ENCODE data around the gene NPW.

The NPW gene

DNA sequence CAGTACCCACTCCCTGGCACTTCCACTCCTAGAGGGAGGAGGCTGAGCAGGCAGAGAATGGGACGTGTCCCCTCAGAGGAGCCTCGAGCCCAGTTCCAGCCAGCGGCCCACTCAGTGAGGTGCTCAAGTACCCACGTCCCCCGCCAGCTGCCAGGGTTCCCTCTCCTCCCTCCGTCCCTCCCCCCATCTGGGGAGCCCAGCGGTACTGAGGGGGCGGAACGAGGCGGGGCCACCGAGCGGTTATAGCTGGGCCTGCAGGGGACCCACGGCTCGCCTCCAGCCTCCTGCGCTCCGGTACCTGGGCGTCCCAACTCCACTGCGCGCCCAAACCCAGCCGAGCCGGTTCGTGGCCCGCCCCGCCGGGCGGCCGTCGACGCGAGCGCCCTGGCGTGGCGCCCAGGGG, at the start of gene NPW:
NPW (plus strand) TSS at position 268 of the 403 bp plus-strand sequence.
- no peak for DNase-seq

DNA sequence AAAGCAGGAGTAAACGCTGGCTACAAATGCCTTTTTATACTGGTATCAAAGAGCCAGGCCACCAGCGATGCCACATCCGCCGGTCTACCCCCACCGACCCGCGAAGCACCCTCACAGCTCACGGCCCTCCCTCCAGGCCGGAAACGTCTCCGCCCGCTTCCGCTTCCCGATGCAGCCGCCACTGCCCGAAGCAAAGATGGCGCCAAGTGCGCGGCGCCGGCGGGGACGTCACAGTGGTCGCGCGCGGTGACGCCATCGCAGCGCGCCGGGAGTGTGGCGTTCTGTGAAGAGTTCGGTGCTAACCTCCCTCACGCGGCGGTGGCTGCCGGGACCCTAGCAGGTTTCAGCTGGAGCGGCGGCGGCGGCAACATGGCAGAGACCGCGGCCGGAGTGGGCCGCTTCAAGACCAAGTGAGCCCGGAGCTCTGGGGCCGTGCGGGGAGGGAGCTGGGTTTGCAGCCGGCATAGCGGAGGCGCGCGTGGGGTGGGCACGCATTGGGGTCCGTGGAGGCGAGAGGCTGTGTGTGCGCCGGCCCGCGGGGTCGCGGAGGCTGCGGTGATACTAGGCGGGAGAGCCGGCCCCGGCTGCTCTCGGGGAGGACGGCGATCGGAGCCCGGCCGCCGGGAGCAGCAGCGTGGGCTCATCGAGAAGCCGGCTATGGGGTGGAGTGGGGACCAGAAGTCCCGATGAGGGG, 47.6 kb upstream of the NPW start, which contains the start of gene TBL3:
TBL3 (plus strand) TSS at position 258 of the 694 bp plus-strand sequence; CDS start at position 370, 112 bp downstream.
- DNase-seq: peak; percentile 80

DNA sequence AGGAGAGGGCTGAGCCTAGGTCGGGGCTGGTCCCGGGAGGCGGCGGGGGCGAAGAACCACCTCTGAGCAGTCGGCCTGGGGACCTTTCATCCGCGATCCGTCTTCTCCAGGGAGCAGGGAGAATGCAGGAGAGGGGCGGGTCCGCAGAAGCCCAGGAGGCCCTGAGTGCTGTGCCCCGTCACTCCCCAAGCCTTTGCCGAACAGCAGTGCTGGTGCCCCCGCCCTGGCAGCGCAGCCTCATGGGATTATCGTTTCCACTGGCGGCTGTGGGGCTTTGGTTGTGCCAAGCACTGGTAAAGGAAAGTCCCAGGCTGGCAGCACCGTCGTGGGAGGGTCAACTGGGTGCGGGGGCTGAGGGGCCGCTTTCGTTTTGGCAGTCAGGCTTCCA, 47.1 kb upstream of the NPW start:
- no peak for DNase-seq

DNA sequence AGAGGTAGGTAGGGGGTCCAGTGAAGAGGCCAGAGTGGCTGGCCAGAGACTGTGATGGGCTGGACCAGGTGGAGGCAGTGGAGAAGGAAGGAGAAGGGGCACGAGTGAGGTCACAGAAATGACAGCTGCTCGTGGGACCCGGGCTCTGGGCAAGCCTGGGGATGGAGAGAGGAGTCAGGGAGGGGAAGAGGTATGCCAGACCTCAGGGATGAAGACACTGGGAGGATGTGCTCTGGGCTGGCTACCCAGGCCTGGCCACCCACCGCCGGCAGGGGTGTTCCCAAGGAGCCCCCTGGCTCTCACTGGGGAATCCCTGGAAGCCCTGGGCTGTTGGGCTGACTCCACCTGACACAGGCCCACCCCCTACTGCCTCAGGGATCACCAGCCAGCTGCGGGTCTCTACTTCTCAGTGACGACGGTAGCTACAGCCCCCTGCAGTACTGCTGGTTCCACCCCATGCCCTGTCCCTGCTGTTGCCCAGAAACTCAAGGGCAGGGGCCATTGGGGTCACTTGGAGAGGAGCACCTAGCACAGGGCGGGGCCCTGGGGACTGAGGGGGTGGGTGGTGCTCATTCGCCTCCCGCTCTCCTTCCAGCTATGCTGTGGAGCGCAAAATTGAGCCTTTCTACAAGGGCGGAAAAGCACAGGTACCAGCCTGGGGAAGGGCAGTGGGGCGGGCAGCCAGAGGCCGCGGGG, 46.0 kb upstream of the NPW start:
- no peak for DNase-seq

DNA sequence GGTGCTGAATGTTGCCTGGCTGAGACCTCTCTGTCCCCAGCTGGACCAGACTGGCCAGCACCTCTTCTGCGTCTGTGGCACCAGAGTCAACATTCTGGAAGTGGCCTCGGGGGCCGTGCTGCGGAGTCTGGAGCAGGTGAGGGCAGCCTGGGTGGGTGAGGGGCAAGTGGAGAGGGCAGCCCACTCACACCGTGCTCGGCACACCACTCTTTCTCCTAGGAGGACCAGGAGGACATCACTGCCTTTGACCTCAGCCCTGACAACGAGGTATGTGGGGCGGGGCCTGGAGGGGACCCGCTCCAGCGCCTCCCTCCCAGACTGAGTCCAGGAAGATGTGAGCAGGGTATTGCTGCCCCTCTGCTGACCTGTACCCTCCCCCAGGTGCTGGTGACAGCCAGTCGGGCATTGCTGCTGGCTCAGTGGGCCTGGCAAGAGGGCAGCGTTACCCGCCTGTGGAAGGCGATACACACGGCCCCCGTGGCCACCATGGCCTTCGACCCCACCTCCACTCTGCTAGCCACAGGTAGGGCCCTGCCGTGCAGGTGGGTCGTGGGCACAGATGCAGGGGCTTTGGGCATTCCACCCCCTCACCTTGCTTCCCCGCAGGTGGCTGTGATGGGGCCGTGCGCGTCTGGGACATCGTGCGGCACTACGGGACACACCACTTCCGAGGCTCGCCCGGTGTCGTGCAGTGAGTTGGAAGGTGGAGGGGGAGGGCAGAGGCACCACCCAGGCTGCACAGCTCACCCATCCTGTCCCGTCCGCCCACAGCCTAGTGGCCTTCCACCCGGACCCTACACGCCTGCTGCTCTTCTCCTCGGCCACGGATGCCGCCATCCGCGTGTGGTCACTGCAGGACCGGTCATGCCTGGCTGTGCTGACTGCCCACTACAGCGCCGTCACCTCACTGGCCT, 45.2 kb upstream of the NPW start:
- DNase-seq: no peak

DNA sequence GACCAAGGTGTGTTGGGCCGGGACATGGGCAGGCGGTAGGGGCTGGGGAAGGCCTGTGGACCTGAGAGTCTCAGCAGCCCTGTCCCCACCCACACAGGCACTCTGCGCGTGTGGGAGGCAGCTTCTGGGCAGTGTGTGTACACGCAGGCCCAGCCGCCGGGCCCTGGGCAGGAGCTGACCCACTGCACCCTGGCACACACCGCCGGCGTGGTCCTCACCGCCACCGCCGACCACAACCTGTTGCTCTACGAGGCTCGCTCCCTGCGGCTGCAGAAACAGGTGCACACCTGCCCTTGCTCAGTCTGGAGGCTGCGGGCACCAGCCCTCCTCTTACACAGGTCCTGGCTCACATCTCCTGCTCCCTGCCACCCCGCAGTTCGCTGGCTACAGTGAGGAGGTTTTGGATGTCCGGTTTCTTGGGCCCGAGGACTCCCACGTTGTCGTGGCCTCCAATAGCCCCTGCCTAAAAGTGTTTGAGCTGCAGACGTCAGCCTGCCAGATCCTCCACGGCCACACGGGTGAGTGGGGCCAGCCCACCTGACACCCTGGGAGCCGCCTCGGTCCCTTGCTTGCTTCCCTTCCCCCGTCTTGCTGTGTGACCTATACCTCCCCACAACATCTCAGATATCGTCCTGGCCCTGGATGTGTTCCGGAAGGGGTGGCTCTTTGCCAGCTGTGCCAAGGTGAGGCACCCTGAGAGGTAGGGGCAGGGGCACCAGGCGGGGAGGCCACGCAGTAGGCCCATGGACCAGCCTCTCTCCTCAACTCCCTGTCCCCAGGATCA, 44.0 kb upstream of the NPW start:
- DNase-seq: no peak

DNA sequence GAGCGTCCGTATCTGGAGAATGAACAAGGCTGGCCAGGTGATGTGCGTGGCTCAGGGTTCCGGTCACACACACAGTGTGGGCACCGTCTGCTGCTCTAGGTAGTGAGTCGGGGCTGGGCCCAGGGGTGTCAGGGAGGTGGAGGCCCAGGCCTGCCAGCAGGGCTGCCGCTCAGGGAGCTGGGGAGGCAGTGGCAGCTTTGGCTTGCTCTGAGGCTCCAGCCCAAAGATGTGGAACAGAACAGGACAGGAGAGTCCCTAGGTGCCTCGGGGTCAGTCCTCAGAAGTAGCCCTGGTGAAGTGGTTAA, 43.4 kb upstream of the NPW start:
- no peak for DNase-seq

DNA sequence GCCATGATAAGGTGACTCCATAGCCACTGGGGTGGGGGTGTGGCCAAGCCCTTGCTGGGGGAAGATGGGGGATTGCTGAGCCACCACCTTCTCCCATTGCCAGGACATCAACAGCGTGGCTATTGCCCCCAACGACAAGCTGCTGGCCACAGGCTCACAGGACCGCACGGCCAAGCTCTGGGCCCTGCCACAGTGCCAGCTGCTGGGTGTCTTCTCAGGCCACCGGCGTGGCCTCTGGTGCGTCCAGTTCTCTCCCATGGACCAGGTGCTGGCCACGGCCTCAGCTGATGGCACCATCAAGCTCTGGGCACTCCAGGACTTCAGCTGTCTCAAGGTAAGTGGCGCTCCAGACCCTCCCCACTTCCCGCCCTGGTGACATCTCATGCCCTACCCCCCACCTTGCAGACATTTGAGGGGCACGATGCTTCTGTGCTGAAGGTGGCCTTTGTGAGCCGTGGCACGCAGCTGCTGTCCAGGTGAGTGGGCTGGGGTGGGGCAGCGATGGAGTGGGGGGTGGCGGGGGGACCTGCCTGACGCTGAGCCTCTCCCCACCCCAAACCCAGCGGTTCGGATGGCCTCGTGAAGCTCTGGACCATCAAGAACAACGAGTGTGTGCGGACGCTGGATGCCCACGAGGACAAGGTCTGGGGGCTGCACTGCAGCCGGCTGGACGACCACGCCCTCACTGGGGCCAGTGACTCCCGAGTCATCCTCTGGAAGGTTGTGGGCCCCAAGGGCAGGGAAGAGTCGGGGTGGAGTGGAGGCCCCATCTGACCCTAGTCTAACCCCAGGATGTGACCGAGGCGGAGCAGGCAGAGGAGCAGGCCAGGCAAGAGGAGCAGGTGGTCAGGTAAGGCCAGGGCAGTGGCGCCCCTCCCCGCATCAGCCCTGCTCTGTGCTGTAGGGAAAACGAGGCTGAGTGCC, 42.4 kb upstream of the NPW start:
- DNase-seq: no peak

DNA sequence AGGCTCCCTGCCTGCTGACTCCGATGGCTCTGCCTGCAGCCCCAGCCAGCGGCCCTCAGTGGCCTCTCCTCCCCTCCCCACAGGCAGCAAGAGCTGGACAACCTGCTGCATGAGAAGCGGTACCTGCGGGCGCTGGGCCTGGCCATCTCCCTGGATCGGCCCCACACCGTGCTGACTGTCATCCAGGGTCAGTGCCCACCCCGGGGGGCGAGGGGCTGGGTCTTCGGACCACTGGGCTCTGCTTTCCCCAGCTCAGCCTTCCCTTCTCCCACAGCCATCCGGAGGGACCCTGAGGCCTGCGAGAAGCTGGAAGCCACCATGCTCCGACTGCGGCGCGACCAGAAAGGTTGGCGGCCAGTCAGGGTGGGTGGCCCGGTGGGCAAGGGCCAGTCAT, 41.7 kb upstream of the NPW start:
- no peak for DNase-seq

DNA sequence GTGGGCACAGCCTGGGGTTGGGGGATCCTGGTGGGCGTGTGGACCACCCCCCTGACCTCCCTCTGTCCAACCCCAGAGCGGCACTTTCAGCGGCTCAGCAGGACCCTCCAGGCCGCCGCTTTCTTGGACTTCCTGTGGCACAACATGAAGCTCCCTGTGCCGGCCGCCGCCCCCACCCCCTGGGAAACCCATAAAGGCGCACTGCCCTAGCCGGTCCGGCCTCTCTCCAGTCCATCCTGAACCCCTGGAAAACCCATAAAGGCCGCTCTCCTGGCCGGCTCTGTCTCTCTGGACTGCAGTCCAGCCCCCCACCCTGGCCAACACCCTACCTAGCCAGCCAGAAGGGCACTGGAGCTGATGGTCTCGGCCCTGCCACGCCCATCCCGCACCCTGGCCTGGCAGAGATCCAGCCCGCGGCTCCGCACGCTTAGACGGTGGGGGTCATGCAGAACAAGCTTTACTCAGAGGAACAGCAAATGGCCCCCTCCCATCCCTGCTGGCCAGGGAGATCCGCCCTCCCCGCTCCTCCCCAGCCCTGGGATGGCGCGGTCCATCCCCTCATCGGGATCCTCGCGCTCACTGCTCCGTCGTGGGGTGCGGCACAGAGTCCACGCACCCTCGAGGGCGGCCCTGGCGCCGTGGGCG, 41.0 kb upstream of the NPW start:
- no peak for DNase-seq

DNA sequence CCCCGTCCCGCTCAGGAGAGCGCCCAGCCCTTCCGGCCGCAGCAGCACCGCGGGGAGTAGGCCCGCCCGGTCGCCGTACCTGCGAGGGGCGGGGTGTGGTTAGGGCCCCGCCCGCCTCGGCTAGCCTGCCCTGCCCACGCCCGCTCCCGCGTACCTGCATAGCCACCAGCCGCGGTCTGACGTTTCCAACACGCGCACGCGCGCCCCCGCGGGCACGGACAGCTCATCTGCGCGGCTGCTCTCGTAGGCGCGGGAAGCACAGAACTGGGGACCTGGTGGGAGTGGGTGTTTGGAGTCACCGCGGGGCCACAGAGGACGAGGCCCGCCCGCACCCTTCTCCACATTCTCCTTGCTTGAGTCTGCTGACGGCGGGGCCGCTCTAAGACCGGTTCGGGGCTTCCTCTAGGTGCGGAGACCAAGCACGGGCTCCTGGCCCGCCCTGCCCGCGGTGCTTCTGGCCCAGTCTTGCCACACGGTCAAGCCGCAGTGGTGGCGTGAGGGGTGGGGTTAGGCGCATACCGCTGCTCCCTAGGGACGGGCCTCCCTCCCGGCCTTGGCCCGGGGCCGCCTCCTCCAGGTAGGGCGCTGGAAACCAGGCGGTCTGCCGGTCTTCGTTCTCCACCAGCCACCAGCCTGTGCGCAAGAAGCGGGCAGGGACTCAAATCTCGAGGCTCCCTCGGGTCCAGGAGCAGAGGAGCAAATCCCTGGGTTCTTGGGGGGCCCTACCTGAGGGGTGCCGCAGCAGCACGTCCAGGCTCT, 40.1 kb upstream of the NPW start:
- DNase-seq: no peak

DNA sequence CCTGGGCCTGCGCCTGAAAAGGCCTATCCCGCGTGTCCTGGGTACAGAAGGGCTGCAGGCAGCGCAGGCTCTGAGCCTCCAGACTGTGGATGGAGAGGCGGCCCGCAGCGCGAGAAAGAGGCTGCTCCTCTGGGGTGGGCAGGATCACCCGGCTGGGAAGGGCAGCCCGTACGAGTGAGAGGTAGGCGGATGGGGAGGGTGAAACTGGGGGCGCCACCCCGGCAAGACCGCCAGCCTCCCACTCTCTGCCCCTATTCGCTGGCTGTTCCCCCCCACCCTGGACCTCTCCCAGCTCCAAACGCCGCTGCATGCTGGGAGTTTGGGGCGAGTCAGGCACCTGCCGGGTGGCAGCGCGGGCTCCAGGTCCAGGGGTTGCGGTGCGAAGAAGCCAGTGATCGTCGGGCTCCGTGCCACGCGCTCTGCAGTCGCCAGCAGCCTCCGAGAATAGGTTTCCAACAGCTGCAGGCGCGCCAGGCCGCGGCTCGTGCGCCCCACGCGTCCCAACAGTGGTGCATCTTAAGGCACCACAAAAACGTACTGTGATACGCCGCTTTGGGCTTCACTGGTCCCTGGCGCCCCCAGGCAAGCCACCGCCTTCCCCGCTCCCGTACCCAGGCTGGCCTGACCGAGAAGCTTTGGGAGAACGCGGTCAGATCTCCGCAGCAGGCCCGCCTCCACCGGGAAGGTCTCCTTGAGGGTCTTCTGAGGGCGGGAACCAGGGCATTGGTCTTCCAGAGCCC, 39.4 kb upstream of the NPW start:
- DNase-seq: no peak

DNA sequence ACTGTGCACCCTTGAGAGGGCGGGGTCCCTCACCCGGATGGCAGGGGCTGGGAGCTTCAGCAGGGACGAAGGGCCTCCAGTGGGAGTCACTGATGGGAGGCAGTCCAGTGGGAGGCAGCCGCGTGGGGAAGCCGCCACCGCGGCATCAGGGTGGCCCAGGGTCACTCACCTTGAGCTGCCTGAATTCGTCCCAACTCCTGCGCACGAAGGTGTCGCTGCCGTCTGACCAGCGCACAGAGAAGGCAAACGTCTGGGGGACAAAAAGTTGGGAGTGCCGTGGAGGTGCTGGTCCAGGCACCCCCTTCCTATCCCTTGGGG, 38.9 kb upstream of the NPW start:
- no peak for DNase-seq

DNA sequence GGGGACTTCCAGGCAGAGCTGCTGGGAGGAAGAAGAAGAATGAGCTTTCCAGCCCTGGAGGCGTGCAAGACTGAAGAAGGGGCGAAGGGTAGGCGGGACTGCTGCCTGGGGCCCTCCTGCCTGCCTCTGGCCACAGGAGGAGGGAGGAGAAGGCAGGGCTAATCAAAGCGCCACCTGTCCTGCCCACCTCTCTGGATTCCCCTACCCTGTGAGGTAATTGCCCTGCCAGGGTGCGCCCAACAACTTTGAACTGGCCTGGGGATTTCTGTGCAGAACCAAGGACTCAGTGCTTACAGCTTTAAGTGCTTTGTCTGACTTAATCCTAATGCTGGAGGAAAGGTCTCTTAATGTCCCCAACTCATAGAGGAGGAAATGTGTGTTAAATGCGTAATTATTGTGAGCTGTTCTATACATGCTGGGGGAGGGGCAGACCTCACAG, 38.2 kb upstream of the NPW start, which contains the start of gene NOXO1:
NOXO1 (minus strand) TSS at position 72 of the 439 bp plus-strand sequence. CDS start 290 bp downstream, outside the sequence.
- no peak for DNase-seq

DNA sequence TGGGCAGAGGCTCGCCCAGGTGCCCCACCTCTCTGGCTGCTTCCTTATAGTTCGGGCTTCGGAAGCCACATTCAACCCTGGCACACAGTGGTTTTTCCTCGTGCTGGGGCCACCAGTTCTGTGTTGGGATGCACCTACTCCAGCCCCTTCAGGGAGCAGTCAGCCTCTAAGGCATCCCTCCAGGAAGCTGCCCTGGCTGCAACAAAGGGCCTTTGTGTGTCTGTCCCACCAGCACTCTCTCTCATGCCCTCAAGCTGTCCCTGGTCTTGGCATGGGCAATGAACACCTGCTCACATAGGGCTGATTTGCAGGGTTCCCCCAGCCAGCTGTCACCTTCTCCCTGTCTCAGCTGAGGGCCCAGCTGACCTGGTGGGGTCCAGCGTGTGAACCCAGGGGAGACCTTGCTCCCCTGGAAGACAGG, 37.6 kb upstream of the NPW start:
- DNase-seq: no peak

DNA sequence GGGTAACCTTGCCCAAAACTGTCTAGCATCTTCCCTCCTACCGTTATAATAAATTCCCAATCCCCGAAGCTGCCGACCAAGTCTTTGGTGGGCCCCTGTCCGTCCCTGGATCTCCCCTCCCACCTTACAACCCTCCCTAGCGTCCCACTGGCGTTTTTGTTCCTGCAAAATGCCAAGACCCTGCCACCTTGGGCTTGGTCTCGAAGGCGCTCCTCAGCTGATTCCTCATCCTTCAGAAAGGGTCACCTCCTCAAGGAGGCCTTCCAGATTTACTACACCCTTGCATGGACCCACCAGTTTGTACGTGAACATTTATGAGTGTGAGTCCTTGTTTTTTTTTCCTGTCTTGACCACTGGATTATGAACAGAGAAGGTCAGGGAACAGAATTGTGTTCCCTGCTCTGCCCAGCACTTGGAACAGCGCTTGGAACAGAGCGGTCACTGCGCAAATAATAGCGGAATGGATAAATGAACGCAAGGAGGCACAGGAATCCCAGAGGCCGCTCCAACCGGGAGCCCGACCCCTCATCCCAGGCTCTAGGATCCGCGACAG, 36.5 kb upstream of the NPW start:
- DNase-seq: no peak

DNA sequence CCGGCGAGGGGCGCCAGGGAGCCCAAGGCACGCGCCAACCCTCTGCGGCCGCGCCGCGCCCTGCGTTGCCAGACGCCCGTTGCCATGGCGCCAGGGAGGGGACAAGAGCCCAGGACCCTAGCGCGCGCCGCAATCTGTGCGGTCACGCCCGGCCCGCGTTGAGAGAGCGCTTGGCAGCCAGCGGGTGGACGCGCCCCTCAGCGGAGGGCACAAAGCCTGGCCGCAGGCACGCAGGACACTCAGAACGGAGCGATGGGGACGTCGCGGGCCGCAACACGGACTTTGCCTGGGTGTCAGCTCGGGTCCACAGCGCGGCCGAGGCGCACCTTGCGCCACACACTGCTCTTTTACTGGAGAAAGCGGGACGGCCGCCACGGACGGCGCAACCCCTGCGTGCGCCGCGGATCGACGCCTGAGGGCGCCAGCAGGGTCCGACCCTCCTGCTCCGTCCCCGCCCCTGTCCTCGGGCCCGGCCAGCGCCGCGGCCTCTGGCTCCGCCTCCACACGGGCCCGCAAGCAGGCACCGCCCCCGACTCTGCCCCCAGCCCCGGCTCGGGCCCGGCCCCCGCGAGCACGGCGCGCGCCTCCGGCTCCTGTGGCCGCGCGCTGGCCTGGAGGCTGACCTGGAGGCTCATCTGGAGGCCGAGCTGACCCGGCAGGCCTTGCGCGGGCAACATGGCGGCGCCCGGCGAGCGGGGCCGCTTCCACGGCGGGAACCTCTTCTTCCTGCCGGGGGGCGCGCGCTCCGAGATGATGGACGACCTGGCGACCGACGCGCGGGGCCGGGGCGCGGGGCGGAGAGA, 35.8 kb upstream of the NPW start, which contains the start of gene GFER:
GFER (plus strand) TSS at position 650 of the 803 bp plus-strand sequence; CDS start at position 676, 26 bp downstream.
- peak; percentile 64 for DNase-seq
